Gastroesophageal sphincter (tissue), 3 donors: ENCODE measurements around the gene CNTNAP5.

ENCODE experiments used
- POLR2A ChIP-seq, 2 donors: fragments of 450-650 bp; IDR thresholded peaks; one replicate each; pipeline ENCODE4 v1.6.1; 2017; ENCODE audit warnings: antibody characterized with exemption in 2 of 2, mild to moderate bottlenecking in 2 of 2, moderate library complexity in 1 of 2
- TF ChIP-seq, protein P1 (sequence below), 4 experiments: fragments of 200-600 bp in 2 of 4; fragments of 450-650 bp in 2 of 4; sonication (generic) in 1 of 4; IDR thresholded peaks; one replicate each; pipeline ENCODE4 v1.5.1; 2017 to 2019; ENCODE audit warnings: antibody characterized with exemption in 4 of 4, mild to moderate bottlenecking in 2 of 4, moderate library complexity in 2 of 4

DNA sequence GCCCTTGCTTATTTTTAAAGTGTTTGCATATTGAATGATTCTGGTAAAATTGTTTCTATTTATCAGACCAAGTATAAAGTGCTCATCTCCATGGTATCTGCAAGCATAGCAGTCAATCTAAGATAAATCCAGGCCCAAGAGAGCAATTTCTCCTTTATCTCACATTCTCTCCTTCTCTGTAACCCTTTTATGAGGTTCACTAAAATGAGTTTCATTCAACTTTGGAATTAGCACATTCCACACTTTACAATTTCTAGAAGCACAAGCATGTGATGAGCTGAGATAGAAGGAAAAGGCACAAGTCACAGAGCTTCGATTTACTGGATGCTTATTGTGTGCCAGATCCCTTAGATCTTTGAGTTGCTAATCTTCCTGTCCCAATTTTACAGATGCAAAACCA, 97.3 kb downstream of the CNTNAP5 start:
- TF ChIP-seq, protein P1, sequence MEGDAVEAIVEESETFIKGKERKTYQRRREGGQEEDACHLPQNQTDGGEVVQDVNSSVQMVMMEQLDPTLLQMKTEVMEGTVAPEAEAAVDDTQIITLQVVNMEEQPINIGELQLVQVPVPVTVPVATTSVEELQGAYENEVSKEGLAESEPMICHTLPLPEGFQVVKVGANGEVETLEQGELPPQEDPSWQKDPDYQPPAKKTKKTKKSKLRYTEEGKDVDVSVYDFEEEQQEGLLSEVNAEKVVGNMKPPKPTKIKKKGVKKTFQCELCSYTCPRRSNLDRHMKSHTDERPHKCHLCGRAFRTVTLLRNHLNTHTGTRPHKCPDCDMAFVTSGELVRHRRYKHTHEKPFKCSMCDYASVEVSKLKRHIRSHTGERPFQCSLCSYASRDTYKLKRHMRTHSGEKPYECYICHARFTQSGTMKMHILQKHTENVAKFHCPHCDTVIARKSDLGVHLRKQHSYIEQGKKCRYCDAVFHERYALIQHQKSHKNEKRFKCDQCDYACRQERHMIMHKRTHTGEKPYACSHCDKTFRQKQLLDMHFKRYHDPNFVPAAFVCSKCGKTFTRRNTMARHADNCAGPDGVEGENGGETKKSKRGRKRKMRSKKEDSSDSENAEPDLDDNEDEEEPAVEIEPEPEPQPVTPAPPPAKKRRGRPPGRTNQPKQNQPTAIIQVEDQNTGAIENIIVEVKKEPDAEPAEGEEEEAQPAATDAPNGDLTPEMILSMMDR (IDR thresholded peaks at IDR 0.05), result no peak
- no peak for TF ChIP-seq POLR2A (IDR thresholded peaks at IDR 0.05)
